ENCODE results near the gene FAXDC2. TPM values are rescaled to one million over a fixed set of nuclear protein-coding genes. Genes with fewer than 3 reads are reported as not detected.
A peak's percentile ranks its signal among the peaks of the same experiment; 100 is the strongest.

FAXDC2 gene
- total RNA-seq, 4 donors from 2014 or later = 27.6 to 32.1 (median 29.5) TPM

- no peak for DNase-seq (ENCODE audit: extremely low spot score)
- 93% methylated on average over 5 of the region's 5 CpGs for WGBS
- TF ChIP-seq CTCF (IDR thresholded peaks at IDR 0.05) (no peak), POLR2AphosphoS5 (IDR thresholded peaks at IDR 0.05) (no peak), EP300 (IDR thresholded peaks at IDR 0.05) (no peak), POLR2A (IDR thresholded peaks at IDR 0.05; ENCODE audit: low read depth) (no peak)
- H3K36me3 ChIP-seq = peaks cover 58 to 90% (median 73%) of the 10 kb centered on the region in 4 donors
- H3K27me3 ChIP-seq = no peaks in the 10 kb centered on the region
- H3K9me3 ChIP-seq = peaks cover 0 to 8% (median 5%) of the 10 kb centered on the region in 4 donors
- peaks cover 0 to 3% (median under 1%) of the 10 kb centered on the region in 4 donors for H3K4me1 ChIP-seq
- H3K27ac ChIP-seq (replicated peaks in 1 of 4) = peak overlapping the region in 3 of 4 donors; percentile 20 to 69 (median 40)
- no peak overlapping the region for H3K4me3 ChIP-seq
- intact Hi-C loops (cut with DNase I) = no loop called here
Observed at GRCh38 chr5:154873791-154874331, 23.5 kb upstream of the FAXDC2 start.

GRCh38 chr5:154871734-154872133, 21.3 kb upstream of the FAXDC2 start:
- Histone ChIP-seq H3K36me3 (peaks cover 59 to 95% (median 78%) of the 10 kb centered on the region in 4 donors), H3K27me3 (no peaks in the 10 kb centered on the region), H3K4me3 (no peak overlapping the region), H3K9me3 (no peaks in the 10 kb centered on the region), H3K4me1 (peaks cover 0 to 8% (median 2%) of the 10 kb centered on the region in 4 donors), H3K27ac (replicated peaks in 1 of 4) (no peak overlapping the region)
- DNase-seq (ENCODE audit: extremely low spot score) = no peak
- 87% methylated on average over 4 of the region's 4 CpGs for WGBS
- no peak for TF ChIP-seq POLR2AphosphoS5 (IDR thresholded peaks at IDR 0.05)
- TF ChIP-seq CTCF (IDR thresholded peaks at IDR 0.05) = no peak
- no peak for TF ChIP-seq POLR2A (IDR thresholded peaks at IDR 0.05; ENCODE audit: low read depth)
- TF ChIP-seq EP300 (IDR thresholded peaks at IDR 0.05) = no peak
- intact Hi-C loops (cut with DNase I) = no loop called here

GRCh38 chr5:154868702-154869101, 18.3 kb upstream of the FAXDC2 start:
- WGBS = 89% methylated on average over 5 of the region's 5 CpGs
- H3K4me1 ChIP-seq = peaks cover 6 to 17% (median 9%) of the 10 kb centered on the region in 4 donors
- no peaks in the 10 kb centered on the region for H3K27me3 ChIP-seq
- no peak for DNase-seq (ENCODE audit: extremely low spot score)
- intact Hi-C loops (cut with DNase I) = no loop called here
- H3K36me3 ChIP-seq = peaks cover 54 to 95% (median 76%) of the 10 kb centered on the region in 4 donors
- no peak for TF ChIP-seq CTCF (IDR thresholded peaks at IDR 0.05)
- H3K9me3 ChIP-seq = no peaks in the 10 kb centered on the region
- no peak overlapping the region for H3K27ac ChIP-seq (replicated peaks in 1 of 4)
- H3K4me3 ChIP-seq = no peak overlapping the region

- intact Hi-C loops (cut with DNase I) = no loop called here
- Histone ChIP-seq H3K36me3 (peaks cover 44 to 81% (median 64%) of the 10 kb centered on the region in 4 donors), H3K27ac (replicated peaks in 1 of 4) (no peak overlapping the region), H3K9me3 (no peaks in the 10 kb centered on the region), H3K4me3 (no peak overlapping the region), H3K4me1 (peaks cover 9 to 32% (median 24%) of the 10 kb centered on the region in 4 donors), H3K27me3 (no peaks in the 10 kb centered on the region)
- WGBS = 85% methylated on average over 2 of the region's 2 CpGs
- no peak for DNase-seq (ENCODE audit: extremely low spot score)
- TF ChIP-seq CTCF (IDR thresholded peaks at IDR 0.05) (no peak), EP300 (IDR thresholded peaks at IDR 0.05) (no peak), POLR2A (IDR thresholded peaks at IDR 0.05; ENCODE audit: low read depth) (no peak), POLR2AphosphoS5 (IDR thresholded peaks at IDR 0.05) (no peak)
Observed at GRCh38 chr5:154866841-154867240, 16.4 kb upstream of the FAXDC2 start.
